ENCODE measurements around the gene POLE. TPM values are rescaled to one million over a fixed set of nuclear protein-coding genes. Genes with fewer than 3 reads are reported as not detected.

POLE gene
- total RNA-seq, 1 experiment from 2014 or later: 144 TPM

- TF ChIP-seq USF2 (CRISPR knock-in tag; IDR thresholded peaks at IDR 0.05): no peak
- TF ChIP-seq ETV6 (CRISPR knock-in tag; IDR thresholded peaks at IDR 0.05): no peak
Measured at GRCh38 chr12:132610051-132610759, 76.9 kb downstream of the POLE start, which contains the start of gene LRCOL1 (continued).

- Mint-ChIP-seq H3K4me1 (no peaks in the 10 kb centered on the region), H3K4me3 (no peak overlapping the region), H3K9me3 (peaks cover 12% of the 10 kb centered on the region), H3K27ac (no peak overlapping the region), H3K36me3 (peaks cover 5% of the 10 kb centered on the region; the same call in 1 of the 2 replicates), H3K27me3 (ENCODE audit: low read depth) (peaks cover 93% of the 10 kb centered on the region)
- CTCF ChIA-PET: interaction anchor here (1.0 to 2.4 kb wide), 5 partner anchors 9 to 195 kb away, joined by 3 to 11 read pairs (median 5); partner anchors contain the start of gene P2RX2
- POLR2A ChIA-PET: interaction anchor here (0.7 kb wide), 1 partner anchor 21 kb away, joined by 3 read pairs; no protein-coding TSS in a partner anchor
- no peak for ATAC-seq
- no peak for DNase-seq (ENCODE audit: low spot score)
- TF ChIP-seq ZNF121 (CRISPR knock-in tag; IDR thresholded peaks at IDR 0.05): 0 out of 2 replicates have a peak, but pooled peaks have one; percentile 40
- TF ChIP-seq ZSCAN18 (CRISPR knock-in tag; IDR thresholded peaks at IDR 0.05): no peak
Measured at GRCh38 chr12:132608231-132609171, 78.6 kb downstream of the POLE start.

GRCh38 chr12:132606927-132607326 lies 80.2 kb downstream of the POLE start:
- H3K4me3 Mint-ChIP-seq: no peak overlapping the region
- no peak for DNase-seq (ENCODE audit: low spot score)
- ATAC-seq: no peak
- peaks cover 7% of the 10 kb centered on the region; the same call in 1 of the 2 replicates for H3K4me1 Mint-ChIP-seq
- H3K27me3 Mint-ChIP-seq (ENCODE audit: low read depth): peaks cover 90% of the 10 kb centered on the region
- ChIA-PET CTCF (interaction anchor here (1.0 kb wide), 1 partner anchor 8 kb away, joined by 5 read pairs; no protein-coding TSS in a partner anchor), POLR2A (no interaction called here)
- no peak overlapping the region for H3K27ac Mint-ChIP-seq
- H3K36me3 Mint-ChIP-seq: peaks cover 5% of the 10 kb centered on the region; the same call in 1 of the 2 replicates
- H3K9me3 Mint-ChIP-seq: peaks cover 11% of the 10 kb centered on the region
- no peak for TF ChIP-seq SMAD4 (CRISPR knock-in tag; IDR thresholded peaks at IDR 0.05)
- no peak for TF ChIP-seq ZSCAN18 (CRISPR knock-in tag; IDR thresholded peaks at IDR 0.05)
- no peak for TF ChIP-seq JAZF1 (CRISPR knock-in tag; IDR thresholded peaks at IDR 0.05)
- TF ChIP-seq IRF2 (CRISPR knock-in tag; IDR thresholded peaks at IDR 0.05; ENCODE audit: borderline replicate concordance, low read depth): no peak
- no peak for TF ChIP-seq GABPB1 (CRISPR knock-in tag; IDR thresholded peaks at IDR 0.05)
- TF ChIP-seq FOXK1 (CRISPR knock-in tag; IDR thresholded peaks at IDR 0.05): no peak
- TF ChIP-seq ERG (CRISPR knock-in tag; IDR thresholded peaks at IDR 0.05): no peak
- TF ChIP-seq ZNF425 (CRISPR knock-in tag; conservative IDR thresholded peaks at IDR 0.05): no peak
- no peak for TF ChIP-seq ZNF512 (CRISPR knock-in tag; IDR thresholded peaks at IDR 0.05; ENCODE audit: borderline replicate concordance)
- no peak for TF ChIP-seq ARID4B (CRISPR knock-in tag; IDR thresholded peaks at IDR 0.05; ENCODE audit: borderline replicate concordance)
- no peak for TF ChIP-seq TEAD4 (CRISPR knock-in tag; IDR thresholded peaks at IDR 0.05)
- TF ChIP-seq ZNF416 (CRISPR knock-in tag; IDR thresholded peaks at IDR 0.05): no peak
- TF ChIP-seq FOXP1 (CRISPR knock-in tag; IDR thresholded peaks at IDR 0.05; ENCODE audit: borderline replicate concordance): no peak

All from WTC11 (cell line).